HS-5 (cell line): Measurements from ENCODE around the gene CHCHD3.
"Not testable (repeated sequence)": the region's sequence is repeated elsewhere in the genome, so short reads cannot be mapped to it uniquely, and the experiment has no call there.

Source experiments
- DNase-seq: peaks from one replicate; pipeline ENCODE4 v3.0.0-alpha.2; 2012; ENCODE audit warnings: low read depth

The CHCHD3 gene

GRCh38 chr7:132901241-132901640 is 180.6 kb downstream of the CHCHD3 start:
- DNase-seq: no peak

GRCh38 chr7:132899833-132900232 is 182.1 kb downstream of the CHCHD3 start:
- no peak for DNase-seq

- DNase-seq: not testable (repeated sequence)
Observed at GRCh38 chr7:132898641-132899175, 183.2 kb downstream of the CHCHD3 start.

- no peak for DNase-seq
Observed at GRCh38 chr7:132897093-132897687, 184.7 kb downstream of the CHCHD3 start.

- no peak for DNase-seq
Observed at GRCh38 chr7:132895231-132895630, 186.7 kb downstream of the CHCHD3 start.

GRCh38 chr7:132893560-132893959 is 188.3 kb downstream of the CHCHD3 start:
- no peak for DNase-seq

- DNase-seq: not testable (repeated sequence)
Observed at GRCh38 chr7:132892744-132893143, 189.1 kb downstream of the CHCHD3 start.

- no peak for DNase-seq
Observed at GRCh38 chr7:132891554-132891953, 190.3 kb downstream of the CHCHD3 start.

GRCh38 chr7:132882714-132883428 is 199.0 kb downstream of the CHCHD3 start:
- no peak for DNase-seq

- DNase-seq: no peak
Observed at GRCh38 chr7:132881317-132881716, 200.6 kb downstream of the CHCHD3 start.

GRCh38 chr7:132879579-132879978 is 202.3 kb downstream of the CHCHD3 start:
- DNase-seq: no peak

- DNase-seq: no peak
Observed at GRCh38 chr7:132878204-132878919, 203.5 kb downstream of the CHCHD3 start.

- no peak for DNase-seq
Observed at GRCh38 chr7:132877573-132877972, 204.3 kb downstream of the CHCHD3 start.

- DNase-seq: no peak
Observed at GRCh38 chr7:132876576-132876975, 205.3 kb downstream of the CHCHD3 start.

GRCh38 chr7:132872034-132872433 is 209.9 kb downstream of the CHCHD3 start:
- no peak for DNase-seq

GRCh38 chr7:132871419-132871818 is 210.5 kb downstream of the CHCHD3 start:
- no peak for DNase-seq

- no peak for DNase-seq
Observed at GRCh38 chr7:132869166-132869861, 212.6 kb downstream of the CHCHD3 start.

- no peak for DNase-seq
Observed at GRCh38 chr7:132866551-132866950, 215.3 kb downstream of the CHCHD3 start.

GRCh38 chr7:132866144-132866531 is 215.8 kb downstream of the CHCHD3 start:
- DNase-seq: no peak

- DNase-seq: no peak
Observed at GRCh38 chr7:132865366-132866143, 216.3 kb downstream of the CHCHD3 start.

GRCh38 chr7:132861940-132862554 is 219.8 kb downstream of the CHCHD3 start:
- DNase-seq: no peak
